NCI-H146 treated with DMSO at 0.1 percent for 48 hours (cell line): ENCODE measurements around the gene TK1.
"Not testable (repeated sequence)": the region's sequence is repeated elsewhere in the genome, so short reads cannot be mapped to it uniquely, and the experiment has no call there.

Experiments
- DNase-seq: peaks from one replicate; lab custom pipeline; 2025; ENCODE audit not compliant: unreplicated experiment; lab: John Stamatoyannopoulos, UW

The TK1 gene

DNA sequence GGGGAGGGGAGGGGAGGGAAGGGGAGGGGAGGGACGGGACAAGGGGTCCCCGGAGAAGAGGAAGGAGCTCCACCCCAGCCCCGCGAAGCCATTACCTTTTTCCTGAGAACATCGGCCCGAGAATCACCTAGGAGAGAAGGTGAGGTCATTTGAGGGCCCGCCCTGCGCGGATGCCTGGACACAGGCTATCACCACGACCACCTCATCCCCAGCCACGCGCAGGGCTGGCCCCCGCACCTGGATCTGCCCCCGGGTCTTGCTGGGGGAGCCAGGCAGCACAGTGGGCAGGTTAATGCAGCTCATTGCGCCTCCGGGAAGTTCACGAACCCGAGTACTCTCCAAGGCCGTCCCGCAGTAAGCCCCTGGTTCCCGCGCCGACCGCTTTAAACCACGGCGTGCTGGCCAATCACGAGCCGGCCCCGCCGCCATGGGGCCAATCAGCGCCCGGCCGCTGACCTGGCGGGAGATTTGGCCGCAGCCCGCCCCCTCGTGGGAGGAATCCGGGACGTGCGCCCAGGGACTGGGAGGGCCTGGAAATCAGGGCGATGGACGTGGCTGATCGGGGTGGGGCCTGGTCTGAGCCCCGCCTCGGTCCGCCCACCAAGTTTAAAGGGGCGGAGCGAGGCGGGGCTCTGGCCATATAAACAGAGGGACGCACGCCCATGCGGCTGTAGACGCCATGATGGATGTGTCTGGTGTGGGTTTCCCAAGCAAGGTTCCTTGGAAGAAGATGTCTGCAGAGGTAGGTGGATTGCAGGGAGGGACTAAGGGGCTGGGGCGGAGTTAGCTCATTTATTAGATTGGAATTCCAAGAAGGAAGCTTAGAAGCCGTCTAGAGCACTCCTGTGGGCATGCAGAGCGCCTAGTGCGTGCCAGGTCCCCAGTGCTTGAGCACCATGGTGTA, at the start of gene TK1, which contains the start of gene AFMID:
Gene TK1 (minus strand): TSS at position 361 of the 904 bp plus-strand sequence. CDS start 58 bp downstream, at position 303.
Gene AFMID (plus strand): TSS at position 671 of the 904 bp plus-strand sequence. CDS start 9 bp downstream, at position 680.
- peak; percentile 94 for DNase-seq

GRCh38 chr17:78235885-78236284, 49.0 kb upstream of the TK1 start:
- DNase-seq = no peak

DNA sequence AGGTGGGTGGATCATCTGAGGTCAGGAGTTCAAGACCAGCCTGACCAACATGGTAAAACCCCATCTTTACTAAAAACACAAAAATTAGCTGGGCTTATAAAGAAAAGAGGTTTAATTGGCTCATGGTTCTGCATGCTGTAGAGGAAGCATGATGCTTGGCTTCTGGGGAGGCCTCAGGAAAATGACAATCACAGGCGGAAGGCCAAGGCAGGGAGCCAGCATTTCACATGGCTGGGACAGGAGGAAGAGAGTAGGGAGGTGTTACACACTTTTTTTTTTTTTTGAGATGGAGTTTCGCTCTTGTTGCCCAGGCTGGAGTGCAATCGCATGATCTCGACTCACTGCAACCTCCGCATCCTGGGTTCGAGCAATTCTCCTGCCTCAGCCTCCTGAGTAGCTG, 48.2 kb upstream of the TK1 start:
- DNase-seq = not testable (repeated sequence)

GRCh38 chr17:78234261-78234865, 47.5 kb upstream of the TK1 start:
- DNase-seq = no peak

DNA sequence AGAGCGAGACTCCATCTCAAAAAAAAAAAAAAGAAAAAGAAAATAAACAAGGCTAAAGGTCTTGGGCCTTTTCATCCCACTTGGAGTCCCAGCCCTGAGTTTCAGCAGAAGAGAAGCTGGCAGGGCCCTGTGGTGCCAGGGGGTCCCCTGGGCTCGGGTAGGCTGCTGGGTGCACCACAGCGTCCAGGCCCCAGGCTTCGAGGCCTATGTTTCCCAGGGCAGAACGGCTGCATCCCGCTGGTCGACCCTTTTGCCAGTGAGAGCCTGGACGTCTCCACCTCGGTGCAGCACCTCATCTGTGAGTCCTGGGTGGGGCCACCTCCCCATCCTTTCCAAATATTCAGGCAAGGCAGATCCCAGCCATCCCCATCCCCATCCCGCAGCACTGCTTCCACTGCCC, 46.8 kb upstream of the TK1 start:
- no peak for DNase-seq

DNA sequence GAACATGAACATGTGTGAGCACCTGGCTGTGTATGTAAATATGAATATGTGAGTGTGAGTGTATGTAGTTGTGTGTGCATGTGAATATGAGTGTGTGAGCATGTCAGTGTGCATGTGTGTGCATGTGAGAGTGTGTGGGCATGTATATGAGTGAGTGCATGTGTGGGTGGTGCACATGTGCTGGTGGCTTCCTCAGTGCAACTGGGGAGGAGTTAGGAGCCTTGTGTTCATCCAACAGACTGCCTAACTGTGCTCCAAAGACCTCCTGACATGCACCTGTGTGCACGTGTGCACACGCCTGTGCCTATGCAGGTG, 46.0 kb upstream of the TK1 start:
- DNase-seq = no peak

- no peak for DNase-seq
Measured at GRCh38 chr17:78231991-78232858, 45.4 kb upstream of the TK1 start.

DNA sequence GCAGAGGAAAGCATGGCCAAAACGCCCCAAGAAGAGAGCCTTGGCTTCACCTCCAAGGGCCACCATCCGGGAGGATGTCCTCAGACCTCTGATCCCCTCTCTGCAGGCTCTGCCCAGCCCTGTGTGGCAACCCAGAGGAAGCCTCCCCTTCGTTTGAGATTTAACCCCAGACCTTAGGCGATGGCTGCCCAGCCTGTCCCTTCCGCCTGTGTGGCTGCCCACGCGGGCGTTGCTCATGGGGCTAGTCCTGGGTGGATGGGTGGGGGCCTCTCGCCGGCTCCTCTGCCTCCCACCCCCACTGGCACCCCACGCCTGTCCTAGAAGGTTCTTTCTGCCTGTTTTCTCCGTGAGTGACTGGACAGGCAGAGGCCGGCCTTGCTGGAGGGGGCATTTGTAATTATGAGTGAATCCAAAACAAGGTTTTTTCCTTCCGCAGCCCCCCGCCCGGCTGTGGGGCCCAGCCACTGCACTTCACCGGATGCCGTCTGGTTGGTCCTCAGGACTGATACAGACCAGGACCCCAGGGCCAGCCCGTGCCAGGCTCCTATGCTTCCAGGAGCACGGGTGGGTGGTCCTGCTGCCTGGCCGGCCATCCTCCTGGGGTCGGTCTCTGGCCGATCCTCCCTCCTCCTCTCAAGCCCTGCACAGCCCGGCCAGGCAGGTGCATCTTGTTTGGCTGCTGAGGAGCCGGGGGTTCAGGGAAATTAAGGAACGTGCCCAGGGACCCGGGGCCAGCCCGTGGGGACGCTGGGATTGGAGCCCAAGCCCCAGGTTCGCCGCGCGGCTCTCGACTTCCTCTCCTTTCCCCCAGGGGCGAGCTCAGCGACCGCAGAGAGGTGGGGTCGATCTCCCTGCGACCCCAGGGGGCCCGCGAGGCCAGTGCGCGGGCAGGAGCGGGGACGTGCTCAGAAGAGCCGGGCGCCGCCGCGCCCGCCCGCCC, 44.4 kb upstream of the TK1 start, which contains the start of gene TMEM235:
Gene TMEM235 (plus strand): TSS at position 636 of the 940 bp plus-strand sequence. CDS start 393 bp downstream, outside the sequence.
- DNase-seq = no peak

DNA sequence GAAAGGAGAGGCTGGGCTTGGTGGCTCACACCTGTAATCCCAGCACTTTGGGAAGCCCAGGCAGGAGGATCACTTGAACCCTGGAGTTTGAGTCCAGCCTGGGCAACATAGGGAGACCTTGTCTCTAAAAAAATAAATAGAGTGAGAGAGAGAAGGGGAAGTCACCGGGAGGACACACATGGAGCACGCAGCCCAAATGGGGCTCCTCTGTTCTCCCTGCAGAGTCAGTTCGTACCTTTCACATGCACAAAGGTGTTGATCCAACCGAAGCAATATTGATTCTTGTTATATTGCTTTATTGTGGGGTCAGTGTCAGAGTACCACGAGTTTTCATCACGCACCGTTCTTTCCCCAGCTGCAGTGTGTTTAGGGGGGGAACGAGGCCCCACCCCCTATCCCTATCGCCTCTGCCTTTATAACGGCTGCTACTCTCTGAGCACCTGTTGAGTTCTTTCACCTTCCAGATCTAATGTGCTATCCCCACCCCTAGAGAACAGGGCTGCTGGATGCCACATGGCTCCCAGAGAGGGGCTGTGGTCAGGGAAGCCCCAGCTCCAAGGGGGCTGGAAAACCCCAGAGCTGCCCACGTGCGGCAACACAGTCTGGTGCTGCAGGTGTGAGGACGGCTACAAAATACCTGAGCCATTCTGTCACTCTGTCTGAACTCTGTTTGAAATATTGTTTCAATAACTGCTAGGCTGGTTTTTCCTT, 43.6 kb upstream of the TK1 start:
- no peak for DNase-seq

GRCh38 chr17:78228176-78228575, 41.3 kb upstream of the TK1 start:
- DNase-seq = no peak

GRCh38 chr17:78227455-78227916, 40.6 kb upstream of the TK1 start:
- DNase-seq = no peak

DNA sequence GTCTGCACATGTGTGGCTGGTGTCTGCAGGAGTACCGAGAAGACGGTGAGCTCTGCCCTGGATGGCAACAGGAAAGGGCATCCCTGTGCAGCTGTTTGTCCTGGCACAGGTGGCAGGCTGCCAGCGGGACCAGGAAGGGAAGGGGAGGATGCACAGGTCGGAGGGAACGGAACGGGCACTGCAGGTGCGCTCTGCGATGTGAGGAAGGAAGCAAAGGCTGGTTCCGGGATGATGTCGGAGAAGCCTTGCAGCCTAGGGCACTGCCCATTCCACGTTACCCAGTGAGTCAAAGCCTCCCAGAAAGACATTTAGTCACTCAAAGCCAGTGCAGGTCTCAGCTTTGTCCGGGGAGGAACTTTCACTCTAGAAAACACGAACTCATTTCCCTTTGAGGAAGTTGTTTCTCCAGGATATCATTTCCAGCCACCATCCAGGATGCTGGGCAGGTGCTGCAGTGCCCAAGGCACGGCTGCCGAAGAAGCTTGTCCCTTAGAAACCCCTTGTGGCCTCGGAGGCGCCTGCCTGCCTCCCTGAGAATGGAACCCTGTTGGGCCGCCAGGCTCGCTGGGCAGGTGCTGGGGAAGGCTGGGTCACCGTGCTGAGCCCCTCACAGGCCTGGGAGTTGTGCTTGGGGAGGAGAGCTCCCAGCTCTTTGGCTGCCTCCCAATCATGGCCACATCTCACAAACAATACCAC, 40.1 kb upstream of the TK1 start:
- DNase-seq = no peak

- no peak for DNase-seq
Measured at GRCh38 chr17:78226055-78226758, 39.4 kb upstream of the TK1 start.

DNA sequence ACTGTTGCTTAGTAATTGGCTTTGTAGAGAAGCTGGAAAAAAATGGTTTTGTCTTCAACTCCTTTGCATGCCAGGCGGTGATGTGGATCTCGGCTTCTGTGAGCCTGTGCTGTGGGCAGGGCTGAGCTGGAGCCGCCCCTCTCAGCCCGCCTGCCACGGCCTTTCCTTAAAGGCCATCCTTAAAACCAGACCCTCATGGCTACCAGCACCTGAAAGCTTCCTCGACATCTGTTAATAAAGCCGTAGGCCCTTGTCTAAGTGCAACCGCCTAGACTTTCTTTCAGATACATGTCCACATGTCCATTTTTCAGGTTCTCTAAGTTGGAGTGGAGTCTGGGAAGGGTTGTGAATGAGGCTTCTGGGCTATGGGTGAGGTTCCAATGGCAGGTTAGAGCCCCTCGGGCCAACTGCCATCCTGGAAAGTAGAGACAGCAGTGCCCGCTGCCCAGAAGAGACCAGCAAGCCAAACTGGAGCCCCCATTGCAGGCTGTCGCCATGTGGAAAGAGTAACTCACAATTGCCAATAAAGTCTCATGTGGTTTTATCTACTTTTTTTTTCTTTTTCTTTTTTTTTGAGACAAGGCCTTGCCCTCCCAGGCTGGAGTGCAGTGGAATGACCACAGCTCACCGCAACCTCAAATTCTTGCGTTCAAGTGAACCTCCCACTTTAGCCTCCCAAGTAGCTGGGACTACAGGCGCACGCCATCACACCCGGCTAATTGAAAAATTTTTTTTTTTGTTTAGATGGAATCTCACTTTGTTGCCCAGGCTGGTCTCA, 38.4 kb upstream of the TK1 start:
- no peak for DNase-seq

DNA sequence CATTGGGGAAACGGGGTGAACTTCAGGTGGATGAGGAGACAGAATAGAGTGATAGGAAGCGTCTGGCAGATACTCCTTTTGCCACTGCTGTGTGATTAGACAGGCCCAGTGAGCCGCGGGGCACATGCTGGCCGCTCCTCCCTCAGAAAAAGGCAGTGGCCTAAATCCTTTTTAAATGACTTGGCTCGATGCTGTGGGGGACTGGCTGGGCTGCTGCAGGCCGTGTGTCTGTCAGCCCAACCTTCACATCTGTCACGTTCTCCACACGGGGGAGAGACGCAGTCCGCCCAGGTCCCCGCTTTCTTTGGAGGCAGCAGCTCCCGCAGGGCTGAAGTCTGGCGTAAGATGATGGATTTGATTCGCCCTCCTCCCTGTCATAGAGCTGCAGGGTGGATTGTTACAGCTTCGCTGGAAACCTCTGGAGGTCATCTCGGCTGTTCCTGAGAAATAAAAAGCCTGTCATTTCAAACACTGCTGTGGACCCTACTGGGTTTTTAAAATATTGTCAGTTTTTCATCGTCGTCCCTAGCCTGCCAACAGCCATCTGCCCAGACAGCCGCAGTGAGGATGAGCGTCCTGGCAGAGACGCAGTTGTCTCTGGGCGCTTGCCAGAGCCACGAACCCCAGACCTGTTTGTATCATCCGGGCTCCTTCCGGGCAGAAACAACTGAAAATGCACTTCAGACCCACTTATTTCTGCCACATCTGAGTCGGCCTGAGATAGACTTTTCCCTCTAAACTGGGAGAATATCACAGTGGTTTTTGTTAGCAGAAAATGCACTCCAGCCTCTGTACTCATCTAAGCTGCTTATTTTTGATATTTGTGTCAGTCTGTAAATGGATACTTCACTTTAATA, 37.6 kb upstream of the TK1 start:
- no peak for DNase-seq

- no peak for DNase-seq
Measured at GRCh38 chr17:78223765-78224164, 36.9 kb upstream of the TK1 start.

DNA sequence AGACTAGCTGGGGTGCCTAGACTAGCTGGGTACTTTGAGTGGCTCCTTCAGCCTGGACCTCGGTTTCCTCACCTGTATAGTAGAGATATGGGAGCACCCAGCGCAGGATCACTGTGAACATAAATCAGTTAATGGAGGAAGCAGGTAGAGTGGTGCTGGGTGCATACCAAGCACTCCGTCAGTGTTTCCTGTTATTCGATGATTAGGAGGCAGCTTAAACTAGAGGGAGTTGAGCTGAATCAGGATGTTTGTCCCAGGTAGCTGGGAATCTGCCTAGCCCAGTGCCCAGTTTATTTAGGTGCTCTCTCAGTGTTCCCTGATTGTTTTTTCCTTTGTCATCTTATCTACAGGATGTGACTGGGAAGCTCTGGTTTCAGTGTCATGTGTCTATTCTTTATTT, 36.2 kb upstream of the TK1 start:
- DNase-seq = no peak
